Loucy (cell line): ENCODE measurements around the gene TMEM119.

Experiments used
- H2AFZ ChIP-seq: fragments of 200-600 bp; sonication (generic); 2 replicates; pipeline ENCODE4 v1.6.0; 2016; ENCODE audit warnings: antibody characterized with exemption, mild to moderate bottlenecking, low read length, moderate library complexity
- H3F3A ChIP-seq: fragments of 200-600 bp; 2 replicates; pipeline ENCODE4 v1.6.0; 2016; ENCODE audit warnings: antibody characterized with exemption, low read depth, mild to moderate bottlenecking
- H3K27me3 ChIP-seq: fragments of 200-600 bp; sonication (generic); 2 replicates; pipeline ENCODE4 v1.6.1; 2014; ENCODE audit warnings: low read length, mild to moderate bottlenecking; ENCODE audit not compliant: insufficient read depth, poor library complexity, severe bottlenecking
- H3K36me3 ChIP-seq: fragments of 200-600 bp; sonication (generic); 2 replicates; pipeline ENCODE4 v1.6.1; 2016; ENCODE audit warnings: low read length; ENCODE audit not compliant: insufficient read depth
- H3K4me1 ChIP-seq: fragments of 200-600 bp; sonication (generic); 2 replicates; pipeline ENCODE4 v1.5.1; 2014; ENCODE audit warnings: low read length, mild to moderate bottlenecking; ENCODE audit not compliant: insufficient read depth, poor library complexity, severe bottlenecking
- H3K4me2 ChIP-seq: fragments of 200-600 bp; sonication (generic); 2 replicates; pipeline ENCODE4 v1.6.0; 2014; ENCODE audit warnings: antibody characterized with exemption, low read length, low read depth, mild to moderate bottlenecking; ENCODE audit not compliant: poor library complexity, severe bottlenecking
- H3K4me3 ChIP-seq: fragments of 200-600 bp; sonication (generic); 2 replicates; pipeline ENCODE4 v1.5.1; 2014; ENCODE audit warnings: low read length, mild to moderate bottlenecking, mixed read lengths; ENCODE audit not compliant: poor library complexity, severe bottlenecking
- H3K79me2 ChIP-seq: fragments of 200-600 bp; sonication (generic); 2 replicates; pipeline ENCODE4 v1.6.1; 2014; ENCODE audit warnings: low read length; ENCODE audit not compliant: insufficient read depth
- H3K9ac ChIP-seq: fragments of 200-600 bp; sonication (generic); 2 replicates; pipeline ENCODE4 v1.6.0; 2014; ENCODE audit warnings: mild to moderate bottlenecking, low read depth, low read length, moderate library complexity; ENCODE audit not compliant: poor library complexity, severe bottlenecking
- H3K9me2 ChIP-seq: fragments of 200-600 bp; sonication (generic); replicated peaks from 2 replicates; pipeline ENCODE4 v1.6.1; 2016; ENCODE audit warnings: low read depth, low read length, mixed read lengths
- H3K9me3 ChIP-seq: fragments of 200-600 bp; sonication (generic); 2 replicates; pipeline ENCODE4 v1.6.1; 2014; ENCODE audit warnings: mild to moderate bottlenecking, antibody characterized with exemption, low read length, low read depth; ENCODE audit not compliant: insufficient read depth
- H4K20me1 ChIP-seq: fragments of 200-600 bp; sonication (generic); 2 replicates; pipeline ENCODE4 v1.6.0; 2014; ENCODE audit warnings: antibody characterized with exemption, low read length, mild to moderate bottlenecking; ENCODE audit not compliant: insufficient read depth, poor library complexity, severe bottlenecking
- EZH2phosphoT487 ChIP-seq: fragments of 200-600 bp; IDR thresholded peaks from 2 replicates; pipeline ENCODE4 v1.6.1; 2018; ENCODE audit warnings: antibody characterized with exemption, mild to moderate bottlenecking, moderate library complexity, borderline replicate concordance
- TF ChIP-seq, protein P1 (sequence below): fragments of 200-600 bp; sonication (generic); conservative IDR thresholded peaks from 2 replicates; pipeline ENCODE4 v1.5.1; 2014; ENCODE audit warnings: mild to moderate bottlenecking, antibody characterized with exemption, low read length

The TMEM119 gene

DNA sequence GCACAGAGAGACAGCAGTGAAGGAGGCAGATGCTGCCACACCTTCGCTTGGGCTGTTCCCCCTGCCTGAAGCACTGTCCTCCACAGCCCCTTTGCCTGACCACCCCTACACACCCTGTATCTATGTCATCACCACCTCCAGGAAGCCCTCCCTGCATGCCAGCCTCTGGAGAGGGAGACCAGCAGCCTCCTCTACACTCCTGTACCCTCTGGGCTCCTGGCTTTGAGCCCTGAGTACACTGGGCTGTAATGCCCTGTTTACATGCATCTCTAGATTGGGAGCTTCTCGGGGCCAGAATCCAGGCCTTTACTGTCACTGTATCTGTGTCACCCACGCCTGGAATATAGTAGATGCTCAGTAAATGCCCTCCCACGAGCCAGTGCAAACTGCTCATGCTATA is 5.9 kb upstream of the TMEM119 start:
- Histone ChIP-seq H3K4me3 (no peak overlapping the region), H2AFZ (no peak overlapping the region), H3K79me2 (no peaks in the 10 kb centered on the region), H3K4me2 (no peak overlapping the region), H4K20me1 (no peaks in the 10 kb centered on the region), H3K9ac (no peak overlapping the region), H3K4me1 (no peaks in the 10 kb centered on the region), H3K9me3 (no peaks in the 10 kb centered on the region), H3K36me3 (no peaks in the 10 kb centered on the region), H3K9me2 (no peaks in the 10 kb centered on the region), H3F3A (no peaks in the 10 kb centered on the region), H3K27me3 (no peaks in the 10 kb centered on the region)
- TF ChIP-seq, protein P1, sequence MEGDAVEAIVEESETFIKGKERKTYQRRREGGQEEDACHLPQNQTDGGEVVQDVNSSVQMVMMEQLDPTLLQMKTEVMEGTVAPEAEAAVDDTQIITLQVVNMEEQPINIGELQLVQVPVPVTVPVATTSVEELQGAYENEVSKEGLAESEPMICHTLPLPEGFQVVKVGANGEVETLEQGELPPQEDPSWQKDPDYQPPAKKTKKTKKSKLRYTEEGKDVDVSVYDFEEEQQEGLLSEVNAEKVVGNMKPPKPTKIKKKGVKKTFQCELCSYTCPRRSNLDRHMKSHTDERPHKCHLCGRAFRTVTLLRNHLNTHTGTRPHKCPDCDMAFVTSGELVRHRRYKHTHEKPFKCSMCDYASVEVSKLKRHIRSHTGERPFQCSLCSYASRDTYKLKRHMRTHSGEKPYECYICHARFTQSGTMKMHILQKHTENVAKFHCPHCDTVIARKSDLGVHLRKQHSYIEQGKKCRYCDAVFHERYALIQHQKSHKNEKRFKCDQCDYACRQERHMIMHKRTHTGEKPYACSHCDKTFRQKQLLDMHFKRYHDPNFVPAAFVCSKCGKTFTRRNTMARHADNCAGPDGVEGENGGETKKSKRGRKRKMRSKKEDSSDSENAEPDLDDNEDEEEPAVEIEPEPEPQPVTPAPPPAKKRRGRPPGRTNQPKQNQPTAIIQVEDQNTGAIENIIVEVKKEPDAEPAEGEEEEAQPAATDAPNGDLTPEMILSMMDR = no peak
- TF ChIP-seq EZH2phosphoT487 = no peak

DNA sequence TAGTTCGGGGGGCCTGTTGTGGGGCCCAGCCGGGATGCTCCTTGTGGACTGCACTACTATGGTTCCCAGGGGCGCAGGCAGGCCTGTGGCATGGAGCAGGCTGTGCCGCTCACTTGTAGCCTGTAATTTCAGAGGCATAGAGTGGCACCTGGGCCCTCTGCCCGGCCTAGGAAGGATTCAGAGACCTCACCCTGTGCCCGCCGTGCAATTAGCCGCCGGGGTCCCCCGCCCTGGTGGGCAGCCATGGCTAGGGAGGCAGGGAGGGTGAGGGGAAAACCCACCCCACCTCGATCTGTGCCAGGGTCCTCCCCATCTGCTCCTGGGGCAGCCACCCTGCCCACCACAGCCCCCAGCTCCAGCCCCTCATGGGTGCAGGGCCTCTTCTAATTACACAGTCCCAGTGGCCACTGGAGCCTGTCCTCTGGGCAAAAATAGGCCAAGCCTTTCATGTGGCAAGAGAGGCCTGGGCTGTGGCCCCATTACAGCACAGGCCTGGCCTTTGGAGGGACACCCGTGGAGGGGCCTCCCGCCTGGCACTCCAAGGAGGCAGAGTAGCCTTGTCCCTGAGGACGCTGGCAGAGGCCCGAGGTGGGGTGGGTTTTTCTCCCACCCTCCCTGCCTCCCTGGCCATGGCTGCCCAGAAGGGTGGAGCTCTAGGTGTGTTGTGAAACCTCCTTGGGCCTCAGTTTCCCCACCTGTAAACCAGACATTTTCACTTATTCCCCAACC is 5.3 kb upstream of the TMEM119 start:
- Histone ChIP-seq H3K9me2 (no peaks in the 10 kb centered on the region), H3K79me2 (no peaks in the 10 kb centered on the region), H3F3A (no peaks in the 10 kb centered on the region), H3K4me2 (no peak overlapping the region), H2AFZ (no peak overlapping the region), H3K36me3 (no peaks in the 10 kb centered on the region), H3K9ac (no peak overlapping the region), H3K9me3 (no peaks in the 10 kb centered on the region), H3K27me3 (no peaks in the 10 kb centered on the region), H3K4me3 (no peak overlapping the region), H4K20me1 (no peaks in the 10 kb centered on the region), H3K4me1 (no peaks in the 10 kb centered on the region)
- TF ChIP-seq, protein P1 = no peak
- no peak for TF ChIP-seq EZH2phosphoT487

DNA sequence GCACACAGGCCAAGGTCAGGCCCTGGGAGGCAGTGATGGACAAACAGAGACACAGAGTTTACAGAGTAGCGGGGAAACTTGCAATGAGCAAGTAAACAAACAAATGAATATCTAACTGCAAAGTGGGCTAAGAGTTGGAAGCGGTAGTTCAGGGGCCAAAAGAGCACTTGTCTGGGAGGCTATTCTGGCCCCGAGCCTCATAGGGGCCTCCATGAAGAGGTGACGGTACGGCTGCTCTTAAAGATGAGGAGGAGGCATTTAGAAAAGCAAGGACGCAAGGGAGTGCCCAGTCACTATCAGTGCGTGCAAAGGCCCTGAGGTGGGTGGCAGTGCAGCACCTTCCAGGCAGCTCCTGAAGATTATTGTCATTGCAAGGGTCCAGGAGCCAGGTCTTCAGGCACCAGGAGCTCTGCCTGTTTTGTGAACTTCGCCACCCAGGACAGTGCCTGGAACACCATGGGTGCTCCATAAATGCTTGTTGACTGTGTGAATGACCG is 4.4 kb upstream of the TMEM119 start:
- Histone ChIP-seq H3F3A (no peaks in the 10 kb centered on the region), H3K4me2 (no peak overlapping the region), H4K20me1 (no peaks in the 10 kb centered on the region), H3K27me3 (no peaks in the 10 kb centered on the region), H3K79me2 (no peaks in the 10 kb centered on the region), H3K9me3 (no peaks in the 10 kb centered on the region), H3K9ac (no peak overlapping the region), H3K36me3 (no peaks in the 10 kb centered on the region), H3K4me1 (no peaks in the 10 kb centered on the region), H3K4me3 (no peak overlapping the region), H2AFZ (no peak overlapping the region), H3K9me2 (no peaks in the 10 kb centered on the region)
- TF ChIP-seq, protein P1 = no peak
